NT2/D1 (cell line): Measurements from ENCODE around the gene MGST2.

Source experiments
- SUZ12 ChIP-seq: IDR thresholded peaks from 2 replicates; pipeline ENCODE4 v1.6.1; 2011; ENCODE audit not compliant: insufficient read length, insufficient read depth; ENCODE audit errors: extremely low read depth
- YY1 ChIP-seq: IDR thresholded peaks from 2 replicates; pipeline ENCODE4 v1.6.1; 2011; ENCODE audit not compliant: insufficient read length, insufficient read depth
- ZNF274 ChIP-seq: IDR thresholded peaks from 2 replicates; pipeline ENCODE4 v1.6.1; 2011; ENCODE audit warnings: mild to moderate bottlenecking, low read depth, low read length

DNA sequence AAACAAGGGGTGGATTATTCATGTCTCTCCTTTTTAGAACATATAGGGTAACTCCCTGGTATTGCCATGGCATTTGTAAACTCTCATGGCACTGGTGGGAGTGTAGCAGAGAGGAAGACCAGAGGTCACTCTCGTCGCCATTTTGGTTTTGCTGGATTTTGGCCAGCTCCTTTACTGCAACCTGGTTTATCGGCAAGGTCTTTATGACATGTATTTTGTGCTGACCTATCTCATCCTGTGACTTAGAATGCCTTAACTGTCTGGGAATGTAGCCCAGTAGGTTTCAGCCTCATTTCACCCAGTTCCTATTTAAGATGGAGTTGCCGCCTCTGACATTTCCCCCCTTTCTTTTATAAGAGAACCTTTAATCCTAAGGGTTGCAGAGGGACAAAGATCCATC lies 45.8 kb downstream of the MGST2 start:
- no peak for TF ChIP-seq YY1
- no peak for TF ChIP-seq SUZ12
- no peak for TF ChIP-seq ZNF274
